Measurements from ENCODE around the gene OR4X2.

- TF ChIP-seq EZH2 (IDR thresholded peaks at IDR 0.05) (no peak), POLR2A (IDR thresholded peaks at IDR 0.05; ENCODE audit: borderline replicate concordance, extremely low read depth, insufficient read depth, insufficient read length) (no peak), TCF7L2 (IDR thresholded peaks at IDR 0.05; ENCODE audit: borderline replicate concordance, extremely low read depth, insufficient read depth, insufficient read length) (no peak), ZBTB33 (IDR thresholded peaks at IDR 0.05; ENCODE audit: extremely low read depth, insufficient replicate concordance, low read length) (no peak), JUND (IDR thresholded peaks at IDR 0.05) (no peak), POLR2AphosphoS5 (IDR thresholded peaks at IDR 0.05; ENCODE audit: low read depth, low read length) (no peak), CEBPB (IDR thresholded peaks at IDR 0.05; ENCODE audit: low read depth) (no peak), ATF3 (IDR thresholded peaks at IDR 0.05) (no peak), ZNF274 (IDR thresholded peaks at IDR 0.05; ENCODE audit: low read depth, low read length) (no peak), RAD21 (IDR thresholded peaks at IDR 0.05; ENCODE audit: low read depth) (no peak)
- TF ChIP-seq, protein P1, sequence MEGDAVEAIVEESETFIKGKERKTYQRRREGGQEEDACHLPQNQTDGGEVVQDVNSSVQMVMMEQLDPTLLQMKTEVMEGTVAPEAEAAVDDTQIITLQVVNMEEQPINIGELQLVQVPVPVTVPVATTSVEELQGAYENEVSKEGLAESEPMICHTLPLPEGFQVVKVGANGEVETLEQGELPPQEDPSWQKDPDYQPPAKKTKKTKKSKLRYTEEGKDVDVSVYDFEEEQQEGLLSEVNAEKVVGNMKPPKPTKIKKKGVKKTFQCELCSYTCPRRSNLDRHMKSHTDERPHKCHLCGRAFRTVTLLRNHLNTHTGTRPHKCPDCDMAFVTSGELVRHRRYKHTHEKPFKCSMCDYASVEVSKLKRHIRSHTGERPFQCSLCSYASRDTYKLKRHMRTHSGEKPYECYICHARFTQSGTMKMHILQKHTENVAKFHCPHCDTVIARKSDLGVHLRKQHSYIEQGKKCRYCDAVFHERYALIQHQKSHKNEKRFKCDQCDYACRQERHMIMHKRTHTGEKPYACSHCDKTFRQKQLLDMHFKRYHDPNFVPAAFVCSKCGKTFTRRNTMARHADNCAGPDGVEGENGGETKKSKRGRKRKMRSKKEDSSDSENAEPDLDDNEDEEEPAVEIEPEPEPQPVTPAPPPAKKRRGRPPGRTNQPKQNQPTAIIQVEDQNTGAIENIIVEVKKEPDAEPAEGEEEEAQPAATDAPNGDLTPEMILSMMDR (IDR thresholded peaks at IDR 0.05 in 2 of 3, conservative IDR thresholded peaks at IDR 0.05 in 1 of 3; ENCODE audit: borderline replicate concordance in 1 of 3, insufficient read depth in 1 of 3, low read depth in 2 of 3, low read length in 2 of 3), result no peak
Measured at GRCh38 chr11:48272606-48273005, 27.7 kb downstream of the OR4X2 start.

All from HCT116 (cell line).